Activated naive CD8-positive, alpha-beta T cell treated with anti-CD3 and anti-CD28 coated beads, Interleukin-2, amount 50 U/mL, for 16 hours (primary cell): ENCODE data around the gene RASSF5.

Experiments used
- DNase-seq: peaks from one replicate; pipeline ENCODE4 v3.0.0-alpha.2; 2020; ENCODE audit warnings: low read depth, low spot score

RASSF5 gene

DNA sequence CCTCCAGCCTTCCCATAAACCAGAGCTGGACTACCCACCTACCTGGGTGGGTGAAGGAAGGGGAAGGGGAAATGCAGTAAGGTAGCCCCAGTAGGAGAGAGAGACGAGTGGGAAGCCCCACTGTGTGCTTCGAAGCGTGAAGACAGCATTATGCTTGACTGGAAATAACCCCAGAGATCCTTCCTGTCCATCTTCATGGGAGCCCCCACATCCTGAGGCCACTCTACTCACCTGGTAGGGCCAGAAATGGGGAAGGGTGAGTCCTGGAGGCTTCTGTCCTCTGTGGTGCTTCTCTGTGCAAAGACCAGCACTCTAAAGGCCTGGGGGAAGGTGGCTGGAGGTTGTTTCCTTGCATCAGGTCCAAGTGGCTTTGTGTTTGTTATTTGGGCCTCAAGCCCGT lies 10.0 kb upstream of the RASSF5 start:
- DNase-seq = no peak

DNA sequence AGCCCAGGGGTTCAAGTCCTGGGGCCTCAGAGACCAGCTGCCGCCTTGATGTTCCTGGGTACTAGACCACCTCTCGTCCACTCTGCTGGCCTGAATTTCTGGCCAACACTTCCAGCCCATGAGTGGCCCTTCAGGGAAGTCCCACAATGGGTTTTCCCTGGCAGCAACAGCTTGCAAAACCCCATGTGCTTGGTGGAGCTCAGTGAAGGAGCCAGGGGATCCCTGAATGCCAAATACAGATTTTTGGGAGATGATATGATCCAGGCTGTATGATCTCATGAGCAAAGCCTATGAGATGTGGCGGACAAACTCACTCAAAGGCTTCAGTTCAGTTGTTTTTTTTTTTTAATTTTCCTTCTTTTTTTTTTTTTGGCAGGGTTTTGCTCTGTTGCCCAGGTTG lies 9.6 kb upstream of the RASSF5 start:
- DNase-seq = no peak

DNA sequence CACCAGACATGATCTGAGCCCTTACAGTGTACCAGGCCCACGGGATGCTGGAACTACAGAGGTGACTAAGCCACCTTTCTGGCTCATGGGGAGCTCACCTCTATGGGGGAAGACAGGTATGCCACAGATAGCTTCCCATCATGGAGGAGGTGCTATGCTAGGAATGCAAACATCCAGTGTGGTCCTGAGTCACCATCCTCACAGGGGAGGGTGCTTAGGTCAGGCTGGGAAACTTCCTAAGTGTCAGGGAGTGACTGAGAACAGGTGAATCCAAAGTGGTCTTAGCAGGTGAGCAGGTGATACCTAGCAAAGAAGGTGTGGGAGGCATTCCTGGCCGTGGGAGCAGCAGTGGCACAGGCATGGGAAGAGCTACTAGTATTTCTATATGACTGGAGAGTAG lies 8.6 kb upstream of the RASSF5 start:
- DNase-seq = no peak

DNA sequence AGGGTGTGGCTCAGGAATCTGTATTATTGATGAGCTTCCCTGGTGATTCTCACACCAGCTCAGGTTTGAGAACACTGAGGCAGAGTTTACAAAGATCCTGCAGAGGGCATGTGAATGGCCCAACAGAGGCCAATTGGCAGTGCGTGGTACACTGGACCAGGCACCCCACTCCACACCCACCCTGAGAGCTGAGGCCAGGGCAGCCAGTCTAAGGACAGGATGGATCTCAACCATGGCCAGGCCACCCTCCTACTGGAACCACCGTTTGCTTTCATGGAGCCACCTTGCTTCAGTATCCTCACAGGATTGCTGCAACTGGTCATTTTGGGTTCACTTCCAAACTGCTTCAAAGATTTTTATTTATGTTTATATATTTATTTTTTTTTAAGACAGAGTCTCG lies 7.3 kb upstream of the RASSF5 start:
- DNase-seq = no peak

DNA sequence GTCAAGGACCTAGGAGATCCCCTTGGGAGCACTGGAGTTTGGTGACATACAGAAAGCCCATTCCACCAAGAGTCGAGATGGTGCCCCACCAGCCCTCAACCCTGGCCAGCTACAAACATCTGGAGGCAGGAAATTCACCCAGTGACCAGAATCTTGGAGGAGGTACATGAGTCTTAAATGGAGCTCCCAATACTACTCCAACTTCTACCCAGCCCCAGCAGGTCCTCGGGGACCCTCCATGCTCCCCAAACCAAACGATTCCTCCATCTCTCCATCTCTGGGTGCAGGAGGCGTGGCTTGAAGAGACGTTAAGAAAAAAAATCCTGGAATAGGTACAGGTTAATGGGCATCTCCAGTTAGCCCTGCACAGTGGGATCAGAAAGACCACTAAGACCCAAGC lies 5.5 kb upstream of the RASSF5 start:
- no peak for DNase-seq

DNA sequence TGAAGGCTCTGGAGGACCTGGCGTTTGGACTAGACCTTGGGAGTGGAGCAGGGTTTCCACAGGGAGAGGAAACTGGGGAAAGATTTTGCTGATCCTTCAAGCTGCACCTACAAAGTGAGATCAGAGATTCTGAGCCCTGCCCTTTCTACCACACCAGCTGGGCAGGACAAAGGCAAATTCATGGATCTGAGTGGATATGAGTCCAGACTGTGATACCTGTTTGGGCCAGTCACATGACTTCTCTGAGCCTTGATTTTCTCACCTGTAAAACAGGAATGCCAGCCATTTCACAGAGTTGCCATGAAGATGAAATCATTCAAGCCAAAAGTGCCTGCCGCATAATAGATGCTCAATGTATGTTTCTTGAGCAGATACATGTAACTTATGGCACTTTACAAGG lies 4.9 kb upstream of the RASSF5 start:
- no peak for DNase-seq

DNA sequence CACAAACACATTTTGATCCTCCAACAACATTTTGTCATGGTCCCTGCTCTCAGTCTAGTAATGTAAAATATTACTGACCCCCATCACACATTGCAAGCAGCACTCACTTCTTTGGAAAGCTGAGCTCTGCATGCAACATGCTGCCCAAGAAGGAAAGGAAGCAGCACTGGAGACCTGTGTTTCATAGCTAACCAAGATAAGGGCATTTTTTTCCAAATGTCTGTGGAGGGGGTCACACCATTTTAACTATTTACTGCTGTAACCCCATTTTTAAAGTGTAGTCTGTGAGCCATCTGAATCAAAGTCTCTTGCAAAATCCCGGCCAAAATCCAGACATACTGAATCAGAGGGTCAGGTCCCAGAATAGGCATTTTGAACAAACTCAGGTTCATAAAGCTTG lies 4.5 kb upstream of the RASSF5 start:
- DNase-seq = no peak

DNA sequence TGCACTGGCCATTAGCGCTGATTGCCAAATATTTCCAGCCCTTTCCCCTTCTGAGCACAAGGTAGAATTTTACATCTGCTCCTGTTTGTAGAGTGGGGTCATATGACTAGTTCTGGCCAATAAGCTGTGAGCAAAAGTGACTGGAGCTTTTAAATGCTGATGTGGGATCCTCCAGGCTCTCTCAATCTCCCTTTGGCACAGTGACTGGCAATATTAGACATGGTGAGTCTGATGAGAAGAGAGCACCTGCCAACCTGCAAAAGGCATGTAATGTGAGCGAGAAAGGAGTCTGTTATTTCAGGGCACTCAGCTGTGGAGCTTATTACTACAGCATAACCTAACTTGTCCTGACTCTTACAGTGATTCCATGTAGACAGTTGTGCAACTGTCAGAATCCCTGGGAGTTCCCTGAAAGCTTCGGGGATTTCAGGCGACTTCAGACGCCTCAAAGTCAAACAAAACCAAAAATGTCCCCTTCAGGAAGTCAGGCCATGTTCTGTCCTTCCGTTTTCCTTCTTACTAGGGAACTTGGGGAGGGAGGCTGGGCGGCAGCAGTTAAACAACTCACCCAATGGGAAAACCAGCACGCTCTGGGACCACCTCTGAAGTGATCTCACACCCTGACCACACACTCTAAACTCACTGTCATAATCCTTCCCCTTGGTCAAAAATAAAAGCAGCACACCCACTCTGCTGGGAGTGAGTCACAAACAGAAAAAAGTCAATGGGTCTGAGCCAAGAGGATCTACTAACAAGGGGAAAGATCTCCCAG lies 3.6 kb upstream of the RASSF5 start:
- DNase-seq = peak; percentile 9

DNA sequence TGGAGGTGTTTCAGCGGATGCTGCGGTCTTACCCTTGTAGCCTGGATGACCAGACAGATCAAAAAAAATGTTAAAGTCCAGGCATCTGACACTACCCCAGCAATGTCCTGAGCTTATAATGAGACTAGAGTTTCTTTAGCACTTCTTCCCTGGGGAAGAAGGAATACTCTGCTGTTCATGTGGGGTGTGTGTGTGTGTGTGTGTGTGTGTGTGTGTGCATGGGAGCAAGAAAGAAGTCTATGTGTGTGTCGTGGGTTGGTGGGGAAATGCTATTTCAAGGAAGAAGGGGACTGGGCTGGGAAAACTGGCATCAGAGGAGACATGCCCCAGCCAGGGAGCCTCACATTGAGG lies 3.0 kb upstream of the RASSF5 start:
- DNase-seq = no peak

DNA sequence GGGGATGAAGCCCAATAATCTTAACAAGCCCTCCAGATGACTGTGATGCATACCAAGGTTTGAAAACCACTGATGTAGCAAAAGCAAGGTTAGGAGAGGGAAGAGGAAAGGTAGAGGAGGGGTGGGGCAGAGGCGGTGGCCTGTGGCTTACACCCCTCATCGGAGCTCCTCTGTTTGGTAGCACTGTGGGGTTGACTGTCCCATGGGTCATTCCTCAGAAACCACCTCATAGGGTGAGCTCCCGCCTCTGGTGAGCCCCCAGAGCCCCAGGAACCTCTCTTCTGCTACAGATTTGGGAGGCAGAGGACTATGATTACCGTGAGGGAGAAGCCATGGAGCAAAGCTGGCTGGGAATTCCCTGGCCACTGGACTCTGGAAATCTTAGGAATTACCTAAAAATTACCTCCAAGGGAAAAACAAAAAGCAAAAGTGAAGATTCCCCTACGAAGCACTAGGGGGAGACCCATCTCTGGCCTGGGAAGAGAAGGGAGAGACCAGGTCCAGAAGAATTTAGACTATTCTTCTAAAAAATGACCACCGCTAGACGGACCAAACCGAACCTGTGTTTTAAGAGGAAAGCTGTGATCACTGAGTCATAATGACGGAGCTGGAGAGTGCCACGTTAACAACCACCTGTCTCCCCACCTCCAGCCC lies 1.5 kb upstream of the RASSF5 start:
- DNase-seq = no peak

DNA sequence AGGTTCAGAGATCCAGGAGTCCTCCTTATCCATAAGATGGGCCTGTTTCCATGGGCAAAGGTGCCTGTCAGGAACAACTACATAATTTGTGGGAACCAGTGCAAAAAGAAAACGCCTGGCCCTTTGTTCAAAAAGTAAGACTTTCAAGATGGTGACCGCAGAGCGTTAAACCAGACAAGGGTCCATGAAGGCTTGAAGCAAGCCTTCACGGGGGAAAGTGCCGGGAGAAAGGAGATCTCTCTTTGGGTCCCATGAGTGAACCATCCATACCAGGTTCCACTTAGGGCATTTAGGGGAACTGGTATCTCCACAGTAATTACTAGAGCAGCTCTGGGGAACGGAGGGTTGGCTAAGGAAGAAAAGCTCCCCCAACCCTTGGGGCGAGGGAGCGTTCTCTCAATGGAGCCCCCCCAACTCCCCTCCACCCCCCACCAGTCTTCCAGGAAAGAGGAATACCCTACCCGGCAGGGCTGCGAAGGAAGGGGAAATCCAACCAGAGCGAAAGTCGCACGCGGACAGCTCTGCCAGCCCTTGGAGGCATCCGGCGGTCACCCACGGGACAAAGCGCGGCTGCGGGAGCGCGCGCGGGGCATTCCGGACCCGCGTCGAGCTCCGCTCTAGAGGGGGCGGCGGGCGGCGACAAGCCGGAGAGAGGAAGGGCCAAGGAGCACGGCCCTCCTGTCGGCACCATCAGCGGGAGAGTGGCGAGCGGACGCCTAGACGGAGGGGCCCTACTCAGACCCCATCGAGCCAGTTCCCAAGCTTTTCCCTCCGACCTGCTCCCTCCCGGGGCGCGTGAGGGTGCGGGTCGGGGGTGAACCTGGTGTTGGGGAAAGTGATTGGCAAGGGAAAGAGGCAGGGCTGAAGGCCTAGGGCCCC lies 687 bp upstream of the RASSF5 start:
- DNase-seq = no peak

DNA sequence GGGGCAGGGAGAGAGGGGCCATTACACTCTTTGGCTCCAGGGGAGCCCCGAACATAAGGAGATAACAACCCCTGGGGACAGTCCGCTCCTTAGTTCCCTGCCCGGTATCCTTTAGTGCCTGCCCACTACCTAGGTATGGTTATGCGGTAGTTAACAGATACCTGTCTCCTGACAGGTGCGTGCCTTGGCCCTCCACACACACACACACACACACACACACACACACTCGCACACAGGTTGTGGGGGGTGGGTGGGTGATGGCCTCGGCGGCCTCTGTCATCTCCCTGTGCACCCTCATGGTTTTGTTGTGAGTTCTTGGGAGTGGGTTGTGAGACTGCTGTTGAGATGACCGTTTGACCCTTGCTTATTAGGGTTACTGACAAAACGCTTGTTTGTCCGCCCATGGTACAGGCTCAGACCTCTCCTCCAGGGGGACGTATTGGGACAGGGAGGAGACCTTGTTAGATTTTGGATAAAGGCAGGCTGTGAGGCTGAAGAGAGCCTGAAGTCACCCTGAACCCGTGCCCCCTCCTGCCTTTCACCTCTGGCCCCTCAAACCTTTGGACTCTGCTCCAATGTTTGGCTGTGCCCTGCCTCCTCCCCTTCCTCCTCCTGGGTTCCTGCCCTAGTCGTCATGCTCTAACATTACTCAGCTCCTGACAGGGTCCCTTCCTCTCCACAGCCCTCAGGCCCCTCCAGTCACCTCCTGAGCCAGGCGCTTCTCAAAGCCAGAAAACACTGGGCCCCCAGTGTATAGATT lies 979 bp downstream of the RASSF5 start:
- no peak for DNase-seq

DNA sequence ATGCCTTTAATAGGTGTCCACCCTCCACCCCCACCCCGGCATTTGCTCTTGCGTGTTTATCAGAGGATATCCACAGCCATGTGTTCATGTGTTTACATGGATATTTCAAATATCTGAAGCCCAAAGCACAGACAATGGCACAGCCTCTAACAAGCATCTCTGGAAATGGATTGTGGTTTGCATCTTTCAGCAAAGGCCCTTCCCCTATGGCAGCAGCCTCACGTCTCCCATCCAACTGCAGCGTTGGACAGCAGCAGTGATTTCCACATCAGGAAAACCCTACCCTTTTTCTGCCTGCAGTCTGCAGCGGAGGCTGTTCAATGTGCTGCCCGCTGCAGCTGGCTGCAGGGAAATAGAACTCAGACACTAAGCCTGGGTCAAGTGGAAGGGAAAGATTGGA lies 1.6 kb downstream of the RASSF5 start:
- no peak for DNase-seq

DNA sequence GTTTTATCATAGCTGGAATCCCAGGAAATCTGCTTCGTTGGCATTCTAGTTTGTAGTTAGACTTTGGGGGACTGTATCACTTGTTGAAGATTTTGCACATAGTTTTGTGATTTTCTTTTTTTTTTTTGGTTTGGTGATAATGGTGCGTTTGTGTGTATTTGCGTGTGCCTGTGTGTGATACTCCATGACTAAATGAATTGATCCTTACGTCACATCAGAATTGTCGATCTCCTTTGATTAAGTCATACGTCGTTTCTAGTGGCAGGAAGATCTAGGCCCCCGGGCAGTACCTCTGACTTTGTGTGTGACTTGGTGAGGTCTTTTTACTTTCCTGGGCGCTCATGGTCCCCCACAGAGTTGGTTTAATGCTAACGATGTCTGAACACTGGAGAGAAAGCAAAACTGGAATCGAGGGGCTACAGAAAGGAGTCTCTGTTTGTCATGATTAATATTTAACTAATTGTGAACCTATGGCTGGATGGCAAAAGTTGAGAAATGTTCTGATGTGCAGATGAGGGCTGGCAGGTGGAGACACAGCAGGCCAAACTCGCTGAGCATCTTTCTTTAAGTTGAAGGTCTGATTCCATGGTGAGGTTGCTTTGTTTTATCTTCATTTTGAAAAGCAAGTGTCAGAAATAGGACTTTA lies 2.4 kb downstream of the RASSF5 start:
- no peak for DNase-seq

DNA sequence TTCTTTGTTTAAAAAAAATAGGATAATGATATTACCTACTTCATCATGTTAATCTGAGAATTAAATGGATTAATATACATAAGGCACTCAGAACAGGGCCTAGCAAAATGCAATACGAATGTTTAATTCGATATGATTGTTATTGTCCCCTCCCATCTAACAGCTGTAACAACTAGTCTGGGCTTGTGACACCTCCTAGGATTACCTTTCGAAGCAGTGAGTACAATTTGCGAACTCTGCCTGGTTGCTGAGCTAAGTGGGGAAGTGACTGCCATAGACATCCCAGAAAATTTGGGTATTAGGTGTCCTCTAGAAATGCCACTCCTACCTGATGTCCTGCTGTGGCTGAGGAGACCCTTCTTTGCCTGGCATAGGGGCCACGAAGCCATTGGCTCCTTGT lies 3.0 kb downstream of the RASSF5 start:
- DNase-seq = no peak

DNA sequence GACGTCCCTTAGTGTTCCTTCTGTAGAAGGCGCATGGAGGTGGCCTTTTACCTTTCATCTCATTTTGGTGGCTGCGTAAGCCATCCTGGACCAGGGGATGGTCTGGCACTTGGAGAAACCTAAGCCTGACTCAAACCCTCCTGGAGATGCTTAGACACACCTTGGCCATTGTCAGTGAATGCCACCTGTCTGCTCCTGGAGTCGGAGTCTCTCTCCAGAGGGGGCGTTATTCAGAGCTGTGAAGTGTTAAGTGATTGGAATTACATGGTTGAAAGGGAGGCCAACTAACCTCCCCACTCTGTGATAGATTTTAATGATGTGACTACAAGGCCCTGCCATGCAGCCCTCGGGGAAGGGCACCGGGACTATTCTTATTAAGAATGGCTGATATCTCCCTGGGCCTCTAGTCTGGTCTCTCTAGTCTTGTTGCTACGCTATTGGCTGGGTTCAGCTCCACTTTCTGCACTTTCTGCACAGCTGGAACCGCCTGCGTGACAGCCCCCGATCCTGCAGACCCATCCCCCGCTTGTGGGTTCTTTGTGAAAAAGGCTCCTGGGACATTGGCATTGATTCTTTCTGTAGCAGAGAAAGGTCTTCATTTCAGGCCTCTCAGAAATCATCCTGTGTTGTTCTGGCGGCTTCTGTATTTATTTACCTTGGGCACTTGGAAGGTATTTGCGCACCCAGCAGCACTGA lies 4.2 kb downstream of the RASSF5 start:
- no peak for DNase-seq

DNA sequence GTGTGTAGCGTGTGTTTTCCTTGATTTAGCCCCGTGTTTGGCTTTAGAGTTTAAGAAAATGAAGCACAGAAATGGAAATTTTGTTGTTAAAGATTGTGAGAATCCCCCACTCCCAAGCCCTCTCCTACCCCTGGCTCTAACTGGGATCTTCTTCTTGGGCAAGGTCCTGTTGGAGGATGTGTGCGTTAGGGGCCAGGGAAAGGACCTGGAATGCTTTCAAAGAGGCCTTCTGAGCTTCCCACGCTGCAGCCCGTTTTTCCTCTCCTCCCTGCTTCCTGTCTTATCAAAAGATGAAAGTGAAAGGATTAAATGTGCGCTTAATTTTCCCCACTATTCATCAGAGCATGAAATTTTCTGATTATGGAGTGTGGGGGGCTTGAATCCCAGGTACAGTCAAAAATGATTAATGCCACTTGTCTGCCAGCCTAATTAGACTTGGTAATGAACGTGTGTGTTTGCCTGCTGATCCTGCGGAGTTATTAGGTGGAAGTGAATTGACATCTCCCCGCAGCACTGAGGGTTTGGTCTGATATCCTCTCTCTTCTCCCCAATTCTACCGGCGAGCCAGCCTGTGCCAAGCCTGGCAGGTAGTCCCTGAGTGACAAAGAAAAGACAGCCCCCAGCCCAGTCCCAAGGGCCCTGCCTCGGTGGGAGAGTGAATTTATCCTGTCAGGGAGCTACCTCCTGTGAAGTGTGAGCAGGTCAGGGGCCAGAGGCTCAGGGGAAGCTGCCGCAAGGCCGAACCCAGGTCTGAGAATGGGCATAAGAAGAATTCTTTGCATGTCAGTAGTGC lies 4.9 kb downstream of the RASSF5 start:
- no peak for DNase-seq

DNA sequence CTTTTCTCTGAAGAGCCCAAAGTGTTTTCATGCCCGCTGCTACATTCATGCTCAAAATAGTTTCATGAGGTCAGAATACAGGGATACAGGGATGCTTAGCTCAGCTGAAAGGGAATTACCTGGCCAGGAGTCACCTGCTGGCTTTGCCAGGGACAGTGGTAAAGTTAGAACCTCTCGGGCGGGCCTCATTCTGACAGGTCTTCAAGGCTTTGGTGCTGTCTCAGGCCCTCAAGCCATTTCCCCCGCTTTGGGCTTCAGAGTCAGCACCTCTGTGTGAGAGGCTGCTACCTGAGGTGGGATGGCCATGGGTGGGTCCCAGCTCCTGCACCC lies 5.5 kb downstream of the RASSF5 start:
- DNase-seq = no peak

DNA sequence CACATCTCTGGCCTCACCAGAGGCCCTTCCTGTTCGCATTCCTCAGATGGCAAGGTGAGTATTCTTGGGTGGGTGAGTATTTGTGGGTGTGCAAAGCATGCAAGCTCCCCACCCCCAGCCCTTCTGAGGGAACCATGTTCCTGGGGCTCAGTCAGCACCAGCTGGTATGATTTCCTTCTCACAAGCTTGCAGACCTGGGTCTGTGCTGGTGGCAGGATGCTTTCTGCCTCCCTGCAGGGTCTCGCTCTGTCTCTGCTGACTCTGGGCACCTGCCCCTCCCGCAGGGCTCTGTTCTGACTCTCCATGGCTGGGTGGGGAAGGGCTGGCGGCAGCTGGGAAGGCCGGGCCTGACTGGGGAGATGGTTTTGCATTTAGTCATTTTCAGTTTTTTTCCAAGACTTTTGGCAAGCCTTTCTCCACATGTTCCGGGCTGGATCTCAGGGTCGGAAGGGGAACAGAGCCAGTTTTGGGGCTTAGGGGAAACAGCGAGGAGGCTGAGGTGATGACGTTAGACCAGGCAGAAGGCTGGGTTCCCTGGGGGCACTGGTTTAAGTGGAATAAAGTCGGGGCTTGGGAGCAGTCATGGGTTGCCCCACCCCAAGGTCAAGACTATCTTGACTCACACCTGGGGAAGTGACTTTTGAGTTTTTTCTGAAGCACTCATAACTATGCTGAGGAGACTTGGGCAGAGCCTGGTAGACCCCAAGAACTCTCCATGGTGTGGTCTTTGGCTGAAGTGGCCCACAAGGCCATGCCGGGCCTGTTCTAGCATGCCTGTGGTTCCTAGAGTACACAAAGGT lies 6.2 kb downstream of the RASSF5 start:
- no peak for DNase-seq
